AG09319 (cell line): ENCODE results near the gene ZNF878.
A peak's percentile ranks its signal among the peaks of the same experiment; 100 is the strongest.
"Not testable (repeated sequence)": the region's sequence is repeated elsewhere in the genome, so short reads cannot be mapped to it uniquely, and the experiment has no call there.

Experiments
- DNase-seq: peaks from one replicate; pipeline ENCODE4 v3.0.0-alpha.2; 2010; ENCODE audit warnings: low read depth; ENCODE audit errors: extremely low read depth
- CTCF ChIP-seq: IDR thresholded peaks from 2 replicates; pipeline ENCODE4 v1.5.1; 2011; ENCODE audit warnings: low read depth, mild to moderate bottlenecking, inconsistent platforms, low read length, moderate library complexity

The ZNF878 gene

GRCh38 chr19:12085074-12085818 lies 32.5 kb upstream of the ZNF878 start:
- DNase-seq = no peak
- no peak for TF ChIP-seq CTCF

GRCh38 chr19:12083336-12083735 lies 30.6 kb upstream of the ZNF878 start:
- DNase-seq = not testable (repeated sequence)

- no peak for DNase-seq
- TF ChIP-seq CTCF = no peak
Observed at GRCh38 chr19:12077375-12077774, 24.6 kb upstream of the ZNF878 start.

GRCh38 chr19:12076331-12076730 lies 23.6 kb upstream of the ZNF878 start:
- DNase-seq = not testable (repeated sequence)

GRCh38 chr19:12075538-12076139 lies 22.9 kb upstream of the ZNF878 start:
- no peak for DNase-seq
- no peak for TF ChIP-seq CTCF

- peak; percentile 78 for DNase-seq
Observed at GRCh38 chr19:12064590-12065538, 12.1 kb upstream of the ZNF878 start, which contains the start of gene ZNF844. Gene ZNF844, plus strand, starts transcription at chr19:12064731. Its CDS starts 143 bp downstream, at chr19:12064874.

GRCh38 chr19:12055784-12056183 lies 3.0 kb upstream of the ZNF878 start:
- TF ChIP-seq CTCF = no peak
- DNase-seq = no peak

More at GRCh38 chr19:12064590-12065538, 12.1 kb upstream of the ZNF878 start, which contains the start of gene ZNF844:
- no peak for TF ChIP-seq CTCF

GRCh38 chr19:12052091-12052496 lies 667 bp downstream of the ZNF878 start:
- no peak for DNase-seq
- TF ChIP-seq CTCF = no peak
